Tongue (tissue), 2 donors: Measurements from ENCODE around the gene NR2F1-AS1. TPM values are rescaled to one million over a fixed set of nuclear protein-coding genes. Genes with fewer than 3 reads are reported as not detected.

ENCODE experiments used
- DNase-seq: peaks from one replicate; pipeline ENCODE4 v3.0.0-alpha.2; 2015
- total RNA-seq: library from RNA; depleted of rRNA; stranded (reverse); fragments of >200 nt; gene quantifications from one replicate; pipeline ENCODE4 v1.2.3, GENCODE V29; 2014

Gene NR2F1-AS1
- total RNA-seq, 1 donor from 2014 or later = 16.7 TPM

GRCh38 chr5:93603078-93603792 lies 22.2 kb upstream of the NR2F1-AS1 start:
- peak; percentile 16 for DNase-seq

DNA sequence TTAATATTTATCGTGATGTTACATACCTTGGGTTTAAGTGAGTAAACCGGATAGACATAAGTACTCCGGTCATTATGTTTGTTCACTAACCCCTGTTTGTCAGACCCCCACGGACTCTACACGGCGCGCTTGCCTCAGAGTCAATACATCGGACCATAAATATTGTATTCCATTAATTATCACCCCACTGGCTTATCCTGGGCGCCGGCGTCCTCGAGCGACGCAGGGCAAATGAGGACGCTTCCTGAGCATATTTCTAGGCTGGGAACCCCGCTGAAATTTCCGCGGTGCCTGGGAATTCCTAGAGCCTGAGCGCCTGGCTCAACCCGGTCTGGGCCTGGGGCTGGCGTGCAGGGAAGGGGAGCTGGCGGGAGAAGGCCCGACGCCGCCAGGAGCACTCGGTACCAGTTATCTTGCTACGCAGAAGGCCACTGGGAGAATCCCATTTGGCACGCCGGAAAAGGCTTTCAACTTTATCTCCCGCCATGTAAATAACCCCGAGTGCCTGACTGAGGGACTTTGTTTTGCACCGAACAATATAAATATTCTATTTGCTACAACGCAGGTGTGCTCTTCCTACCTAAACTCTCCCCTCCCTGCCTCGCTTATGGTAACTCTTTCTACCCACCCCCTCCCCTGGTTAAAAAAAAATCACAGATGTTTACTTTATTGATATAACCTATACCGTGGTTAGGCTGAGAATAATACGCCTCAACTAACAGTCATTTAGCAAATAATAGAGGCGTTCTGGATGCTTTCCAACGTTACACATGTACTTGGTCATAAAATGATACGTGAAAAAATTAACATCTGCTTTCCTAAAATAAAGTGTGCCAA lies 21.4 kb upstream of the NR2F1-AS1 start:
- peak; percentile 21 for DNase-seq

- no peak for DNase-seq
Observed at GRCh38 chr5:93601802-93602155, 20.8 kb upstream of the NR2F1-AS1 start.

DNA sequence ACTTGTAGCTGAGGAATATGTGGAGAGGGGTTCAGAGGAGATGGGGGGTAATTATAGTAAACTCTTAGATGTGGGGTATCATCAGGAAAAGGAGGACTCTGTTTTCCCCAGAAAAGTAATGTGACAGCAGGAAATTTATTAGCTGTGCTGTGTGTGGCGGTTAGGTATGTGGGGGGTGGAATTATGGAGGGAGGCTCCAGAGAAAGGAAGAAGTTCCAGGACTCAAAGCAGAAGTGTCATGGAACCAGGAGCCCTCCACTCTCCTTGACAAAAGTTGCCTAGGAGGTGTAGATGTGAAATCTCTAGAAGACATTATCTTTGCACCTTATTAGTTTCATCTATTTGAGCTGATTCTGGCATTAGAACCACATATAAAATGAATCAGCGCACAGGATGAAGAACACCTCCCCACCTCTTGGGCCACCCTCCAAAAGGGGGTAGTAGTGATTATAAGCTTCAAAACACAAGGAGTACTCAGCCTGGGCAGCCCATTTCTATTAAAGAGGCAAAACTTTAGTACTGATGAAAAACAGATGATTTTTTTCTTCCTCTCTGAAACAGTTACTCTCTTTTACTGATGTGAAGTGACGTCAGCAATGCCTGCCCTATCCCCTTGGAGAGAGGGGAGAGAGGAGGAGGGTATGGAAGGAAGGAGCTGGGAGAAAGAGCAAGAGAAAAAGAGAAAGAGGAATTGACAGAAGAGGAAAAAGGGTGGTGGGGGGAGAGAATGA lies 20.2 kb upstream of the NR2F1-AS1 start:
- peak; percentile 78 for DNase-seq

DNA sequence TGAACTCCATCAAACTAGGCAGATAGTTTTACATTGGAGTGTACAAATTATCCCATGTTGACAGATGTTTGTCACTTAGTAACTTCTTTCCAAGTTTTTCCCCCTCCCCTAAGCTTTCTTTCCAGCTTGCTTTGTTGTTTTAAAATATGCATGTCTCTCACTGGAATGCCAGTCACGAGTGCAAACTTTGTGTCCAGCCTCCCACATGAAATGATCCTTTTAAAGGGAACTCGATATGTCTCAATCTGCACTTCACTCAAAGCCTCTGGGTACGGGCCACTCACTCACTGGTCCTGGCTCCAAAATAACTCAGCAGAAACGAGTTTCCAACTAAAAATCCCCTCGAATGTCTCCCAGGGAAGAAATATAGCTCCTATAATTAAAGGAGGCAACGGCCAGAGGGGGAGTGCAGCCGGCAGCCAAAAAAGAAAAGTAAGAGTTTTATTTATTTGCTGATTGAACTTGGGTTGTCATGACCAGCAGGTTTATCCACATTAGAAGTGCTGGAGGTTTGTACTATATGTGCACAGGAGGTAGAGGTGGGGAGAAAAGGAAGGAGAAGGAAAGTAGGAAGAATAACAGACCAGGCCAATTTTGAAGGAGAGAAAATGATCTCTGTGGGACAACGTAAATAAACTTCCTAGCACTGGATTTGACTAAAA lies 19.5 kb upstream of the NR2F1-AS1 start:
- peak; percentile 36 for DNase-seq

GRCh38 chr5:93599399-93600120 lies 18.5 kb upstream of the NR2F1-AS1 start:
- DNase-seq = peak; percentile 58

- peak; percentile 18 for DNase-seq
Observed at GRCh38 chr5:93599001-93599379, 18.0 kb upstream of the NR2F1-AS1 start.

DNA sequence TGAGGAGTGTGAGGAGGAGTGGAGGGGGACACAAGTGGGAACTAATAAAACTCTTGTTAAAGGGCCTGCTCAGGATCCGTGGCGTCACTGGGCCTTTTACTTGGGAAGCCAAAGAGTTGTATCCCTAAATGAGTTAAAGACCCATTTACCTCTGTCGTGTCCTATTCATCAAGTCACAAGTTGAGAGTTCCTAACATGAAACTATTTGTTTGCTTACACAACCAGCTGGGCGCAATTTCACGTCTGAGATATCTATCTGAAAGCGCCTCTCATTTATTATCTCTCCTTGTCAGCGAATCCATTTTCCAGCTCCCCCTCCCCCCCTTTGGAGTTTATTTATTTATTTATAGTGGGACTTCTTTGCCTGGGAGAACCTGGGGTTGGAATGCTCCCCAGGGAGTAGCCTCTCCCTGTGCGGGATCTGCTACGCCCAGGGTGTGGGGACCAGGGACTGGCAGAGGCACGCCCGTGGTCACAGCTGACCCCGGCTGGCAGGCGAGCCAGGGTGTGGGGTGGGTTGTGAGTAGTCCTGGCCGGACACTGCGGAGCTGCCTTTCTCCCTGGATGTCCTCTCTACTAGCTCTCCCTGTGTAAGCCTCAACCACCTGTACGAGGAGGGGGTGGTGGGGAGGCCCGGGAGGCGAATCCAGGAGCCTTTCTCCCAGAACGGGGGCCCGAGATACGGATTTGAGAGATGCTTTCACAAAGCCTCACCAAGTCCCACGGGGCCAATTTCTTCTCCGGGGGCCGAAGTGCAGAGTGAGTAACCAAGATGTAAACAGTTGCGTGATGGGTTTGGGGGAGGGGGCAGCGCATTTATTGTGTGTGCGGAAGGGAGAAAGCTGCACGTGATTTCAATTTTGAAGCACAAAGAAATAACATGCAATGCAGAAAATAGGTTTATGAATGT lies 17.3 kb upstream of the NR2F1-AS1 start:
- peak; percentile 41 for DNase-seq

DNA sequence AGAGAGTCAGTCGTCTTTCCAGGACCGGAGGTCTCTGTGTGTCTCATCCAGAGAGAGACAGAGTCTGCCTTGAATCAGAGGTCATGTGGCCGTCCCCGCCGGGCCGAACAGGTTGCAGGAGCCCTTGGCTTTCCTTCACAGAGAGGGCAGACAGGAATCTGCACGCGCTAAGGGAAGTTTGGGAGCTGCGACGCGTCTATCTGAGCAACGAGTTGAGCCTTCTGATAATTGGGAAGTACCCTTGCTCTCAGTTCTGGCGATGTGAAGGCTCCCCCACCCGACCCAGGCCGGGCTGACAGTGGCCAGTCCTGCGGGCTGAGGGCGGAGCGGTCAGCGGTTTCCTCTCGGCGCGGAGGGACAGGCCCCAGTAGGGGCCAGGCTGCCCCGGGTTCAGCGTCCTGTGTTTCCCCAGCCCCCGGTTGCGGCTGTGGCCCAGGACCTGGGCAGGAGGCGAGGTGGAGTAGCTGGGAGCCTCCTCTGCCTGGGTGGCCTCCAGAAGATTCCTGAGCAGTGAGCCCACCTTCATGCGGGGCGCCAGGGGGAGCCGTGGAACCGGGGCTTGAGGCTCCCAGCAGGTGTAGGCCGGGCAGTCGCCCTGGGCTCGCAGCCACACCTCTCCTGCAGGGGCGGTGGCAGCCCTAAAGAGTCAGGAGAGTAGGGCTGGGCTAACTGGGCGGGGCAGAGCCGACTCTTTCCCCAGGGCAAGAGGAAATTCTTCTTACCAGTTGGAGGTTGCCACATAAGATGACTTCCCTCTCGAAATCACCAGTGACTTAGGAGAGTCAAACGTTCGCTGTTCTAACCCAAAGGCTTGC lies 15.9 kb upstream of the NR2F1-AS1 start:
- peak; percentile 9 for DNase-seq

- no peak for DNase-seq
Observed at GRCh38 chr5:93596310-93596675, 15.3 kb upstream of the NR2F1-AS1 start.

DNA sequence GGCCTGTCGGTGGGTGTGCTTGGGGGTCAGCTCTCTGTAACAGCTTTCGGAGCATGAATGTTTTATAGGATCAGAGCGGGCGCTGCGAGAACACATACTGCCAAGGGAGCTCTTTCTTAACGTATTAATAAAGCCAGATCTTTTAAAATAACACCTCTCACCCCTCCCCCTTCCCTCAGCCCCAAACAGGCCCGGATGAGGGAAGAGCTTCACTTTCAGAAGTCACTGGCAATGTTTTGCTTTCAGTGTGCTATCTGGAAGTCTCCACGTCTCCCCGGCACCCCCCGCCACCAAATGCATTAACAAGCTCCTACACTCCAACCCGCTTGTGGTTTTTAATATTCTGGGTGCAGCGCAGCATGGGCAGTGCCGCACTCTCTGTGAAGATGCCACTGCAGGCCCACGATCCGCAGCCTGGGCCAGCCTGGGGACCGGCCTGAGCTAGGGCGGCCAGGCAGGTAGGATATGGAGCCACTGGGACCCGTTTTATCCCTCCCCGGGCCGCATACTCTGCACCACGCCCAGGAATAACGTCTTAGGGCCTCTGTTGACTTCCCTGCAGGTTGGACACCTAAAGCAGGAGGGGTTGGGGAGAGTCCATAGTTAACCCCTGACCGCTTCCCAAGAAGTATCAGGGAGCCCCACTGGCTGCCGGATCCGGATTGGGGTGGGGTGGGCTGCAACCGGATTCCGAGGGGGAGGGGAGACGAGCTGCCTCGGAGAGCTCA lies 14.6 kb upstream of the NR2F1-AS1 start:
- DNase-seq = peak; percentile 21

DNA sequence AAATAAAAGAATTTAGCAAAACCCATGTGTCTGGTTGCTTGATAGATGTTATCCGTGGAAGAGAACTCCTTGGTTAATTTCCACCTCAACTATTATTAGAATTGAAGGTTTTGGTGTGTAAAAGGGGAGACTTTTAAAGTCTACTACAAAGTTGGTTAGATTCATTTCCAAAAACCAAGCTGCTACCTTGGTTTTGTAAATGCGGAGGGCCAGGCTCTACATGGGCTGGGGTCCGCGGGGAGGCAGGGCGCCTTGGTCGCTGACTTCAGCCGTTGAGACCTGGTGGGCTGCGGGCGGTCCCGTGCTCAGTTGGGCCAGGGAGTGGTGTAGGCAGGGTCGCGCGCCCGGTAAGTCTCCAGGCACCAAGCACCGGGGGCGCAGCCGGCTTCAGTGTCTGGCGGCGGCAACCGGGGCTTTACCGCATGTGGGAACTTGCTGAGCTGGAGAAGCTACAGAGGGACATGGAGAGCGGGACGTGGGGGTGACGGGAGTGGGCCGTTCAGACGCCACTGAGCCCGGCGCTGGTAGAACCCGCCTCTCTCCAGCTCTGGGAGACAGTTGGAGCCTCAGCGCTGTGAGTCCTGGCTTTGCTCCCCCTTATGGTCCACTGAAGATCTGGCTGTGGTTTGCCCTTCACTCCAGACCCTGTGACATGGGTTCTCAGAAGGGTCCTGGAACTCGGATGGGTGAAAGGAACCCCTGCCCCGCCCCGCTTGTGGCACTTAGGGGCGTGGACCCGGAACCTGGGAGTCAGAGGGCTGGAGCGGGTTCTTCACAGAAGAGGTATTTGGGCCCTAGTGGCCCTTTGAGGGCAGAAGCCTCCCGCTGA lies 13.8 kb upstream of the NR2F1-AS1 start:
- peak; percentile 23 for DNase-seq

DNA sequence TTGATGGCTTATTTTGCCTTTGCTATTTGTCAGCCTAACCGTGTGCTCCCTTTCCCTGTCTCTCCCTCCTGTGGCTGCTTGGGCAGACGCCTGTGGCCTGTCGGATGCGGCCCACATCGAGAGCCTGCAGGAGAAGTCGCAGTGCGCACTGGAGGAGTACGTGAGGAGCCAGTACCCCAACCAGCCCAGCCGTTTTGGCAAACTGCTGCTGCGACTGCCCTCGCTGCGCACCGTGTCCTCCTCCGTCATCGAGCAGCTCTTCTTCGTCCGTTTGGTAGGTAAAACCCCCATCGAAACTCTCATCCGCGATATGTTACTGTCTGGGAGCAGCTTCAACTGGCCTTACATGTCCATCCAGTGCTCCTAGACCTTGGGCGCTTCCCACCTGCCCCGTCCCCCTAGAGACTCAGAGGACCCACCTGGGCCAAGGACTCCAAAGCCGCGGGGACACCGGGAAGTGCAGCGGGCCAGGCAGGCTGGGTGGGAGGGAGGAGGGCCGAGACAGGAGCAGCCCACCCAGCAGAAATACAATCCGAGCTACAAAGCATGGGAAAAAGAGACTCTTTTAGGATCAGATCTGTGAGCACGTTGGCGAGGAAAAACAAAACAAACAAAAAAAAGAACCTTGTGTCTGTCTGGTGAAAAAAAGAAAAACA lies 12.6 kb upstream of the NR2F1-AS1 start:
- DNase-seq = no peak

GRCh38 chr5:93592883-93593282 lies 11.9 kb upstream of the NR2F1-AS1 start:
- DNase-seq = no peak

DNA sequence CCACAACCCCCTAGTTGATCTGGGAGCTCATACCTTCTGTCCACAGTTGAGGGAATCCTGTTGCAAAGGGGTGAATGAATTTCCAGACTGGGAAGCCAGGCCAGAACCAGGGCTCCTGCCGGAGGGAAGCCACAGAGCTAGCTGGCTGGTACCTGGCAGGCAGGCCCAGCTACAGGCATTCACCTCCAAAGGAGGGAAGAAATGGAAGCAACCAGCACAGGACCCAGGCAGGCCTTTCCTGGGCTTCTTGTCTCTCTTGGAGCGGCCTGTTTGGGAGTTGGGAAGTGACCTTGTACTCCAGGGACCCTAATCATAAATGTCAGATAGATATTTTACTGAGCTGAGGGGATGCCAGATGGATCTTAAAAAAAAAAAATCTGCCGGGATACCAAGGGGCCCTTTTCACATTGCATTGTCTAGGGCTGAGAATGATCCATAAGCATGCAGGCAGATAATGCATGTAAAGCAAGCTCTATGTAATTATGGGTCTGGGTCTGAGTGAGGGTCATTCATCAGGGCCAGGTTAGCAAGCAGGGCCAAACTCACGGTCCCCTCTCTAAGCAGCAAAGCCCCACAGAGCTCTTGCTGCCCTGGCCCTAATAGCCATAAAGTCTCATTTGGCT lies 10.4 kb upstream of the NR2F1-AS1 start:
- no peak for DNase-seq

DNA sequence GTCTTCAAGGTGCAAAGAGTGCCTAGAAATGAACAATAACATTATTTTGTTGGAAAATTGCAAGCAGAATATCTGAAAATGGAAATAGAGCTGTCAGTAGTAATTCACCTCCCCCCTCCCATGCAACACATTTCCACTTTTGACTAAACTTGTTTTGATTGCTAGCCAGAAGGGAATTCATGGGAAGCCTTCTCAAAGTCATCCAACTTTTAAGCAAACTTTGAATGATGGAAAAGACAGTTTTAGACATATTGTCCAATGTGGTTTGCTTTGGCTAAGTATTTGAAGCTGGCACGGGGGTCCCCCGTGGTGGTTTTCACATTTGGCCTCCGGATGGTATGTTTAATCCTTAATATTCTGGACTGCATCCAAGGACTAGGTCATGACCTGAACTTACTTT lies 9.5 kb upstream of the NR2F1-AS1 start:
- no peak for DNase-seq

DNA sequence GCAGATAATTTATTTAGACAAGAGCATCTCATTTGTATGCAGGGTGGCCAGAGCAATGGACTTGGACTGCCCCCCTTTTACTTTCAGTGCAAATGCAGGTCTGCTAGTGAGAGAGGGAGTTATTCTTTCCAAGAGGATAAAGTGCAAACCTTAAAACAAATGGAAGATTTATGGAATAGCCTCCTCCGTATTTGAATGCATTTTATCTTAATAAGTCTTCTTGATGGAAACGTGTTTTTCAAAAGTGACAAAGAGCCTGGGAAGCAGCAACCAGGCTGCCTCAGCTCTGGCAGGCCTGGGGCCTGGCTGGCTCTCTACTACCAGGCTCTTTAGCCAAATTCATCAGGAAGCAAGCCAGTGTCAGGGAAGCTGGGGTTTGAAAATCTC lies 8.8 kb upstream of the NR2F1-AS1 start:
- no peak for DNase-seq
